RWPE2 (cell line): Measurements from ENCODE around the gene IL1R2.

Source experiments
- ATAC-seq: fragments of 200-7000 bp; cut with Tn5 transposase; 3 replicates; pipeline ENCODE4 v1.9.1; 2021; ENCODE audit warnings: low read depth
- DNase-seq: peaks from one replicate; pipeline ENCODE4 v3.0.0-alpha.2; 2020; ENCODE audit warnings: low spot score
- H3K27ac ChIP-seq: fragments of 450-650 bp; 2 replicates; pipeline ENCODE4 v1.5.1; 2017; ENCODE audit warnings: mild to moderate bottlenecking; ENCODE audit not compliant: poor library complexity, severe bottlenecking
- H3K27me3 ChIP-seq: fragments of 250-450 bp; sonication (Bioruptor Pico); 2 replicates; pipeline ENCODE4 v1.5.1; 2021; ENCODE audit warnings: mild to moderate bottlenecking, moderate library complexity; ENCODE audit not compliant: insufficient read depth, poor library complexity, severe bottlenecking
- H3K36me3 ChIP-seq: fragments of 250-450 bp; sonication (Bioruptor Pico); 2 replicates; pipeline ENCODE4 v1.5.1; 2020; ENCODE audit warnings: low read depth, mild to moderate bottlenecking, moderate library complexity
- H3K4me1 ChIP-seq: fragments of 250-450 bp; sonication (Bioruptor Pico); 2 replicates; pipeline ENCODE4 v1.5.1; 2021; ENCODE audit warnings: mild to moderate bottlenecking, moderate library complexity; ENCODE audit not compliant: insufficient read depth, poor library complexity, severe bottlenecking
- H3K4me3 ChIP-seq: fragments of 250-450 bp; sonication (Bioruptor Pico); 2 replicates; pipeline ENCODE4 v1.5.1; 2021; ENCODE audit warnings: mild to moderate bottlenecking, moderate library complexity; ENCODE audit not compliant: severe bottlenecking
- H3K9me3 ChIP-seq: fragments of 250-450 bp; sonication (Bioruptor Pico); 2 replicates; pipeline ENCODE4 v1.5.1; 2021; ENCODE audit warnings: mild to moderate bottlenecking, moderate library complexity; ENCODE audit not compliant: severe bottlenecking
- TF ChIP-seq, protein P1 (sequence below): fragments of 450-650 bp; IDR thresholded peaks from one replicate; pipeline ENCODE4 v1.5.1; 2017; ENCODE audit warnings: mild to moderate bottlenecking, moderate library complexity; ENCODE audit not compliant: poor library complexity, severe bottlenecking

Gene IL1R2

DNA sequence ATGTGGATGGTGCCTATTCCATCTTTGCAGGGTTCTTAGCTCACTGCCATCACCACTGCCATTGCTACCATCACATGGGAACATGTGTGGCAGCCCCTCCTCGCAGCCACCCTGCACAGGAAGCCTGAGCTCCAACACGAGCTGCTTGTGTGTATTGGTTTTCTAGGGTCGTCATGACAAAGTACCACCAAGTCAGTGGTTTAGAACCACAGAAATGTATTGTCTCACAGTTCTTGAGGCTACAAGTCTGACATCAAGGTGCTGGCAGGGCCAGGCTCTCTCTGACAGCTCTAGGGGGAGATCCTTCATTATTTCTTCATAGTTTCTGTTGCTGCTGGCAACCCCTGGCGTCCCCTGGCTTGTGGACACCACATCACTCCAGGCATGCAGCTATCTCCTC is 10.3 kb upstream of the IL1R2 start:
- TF ChIP-seq, protein P1, sequence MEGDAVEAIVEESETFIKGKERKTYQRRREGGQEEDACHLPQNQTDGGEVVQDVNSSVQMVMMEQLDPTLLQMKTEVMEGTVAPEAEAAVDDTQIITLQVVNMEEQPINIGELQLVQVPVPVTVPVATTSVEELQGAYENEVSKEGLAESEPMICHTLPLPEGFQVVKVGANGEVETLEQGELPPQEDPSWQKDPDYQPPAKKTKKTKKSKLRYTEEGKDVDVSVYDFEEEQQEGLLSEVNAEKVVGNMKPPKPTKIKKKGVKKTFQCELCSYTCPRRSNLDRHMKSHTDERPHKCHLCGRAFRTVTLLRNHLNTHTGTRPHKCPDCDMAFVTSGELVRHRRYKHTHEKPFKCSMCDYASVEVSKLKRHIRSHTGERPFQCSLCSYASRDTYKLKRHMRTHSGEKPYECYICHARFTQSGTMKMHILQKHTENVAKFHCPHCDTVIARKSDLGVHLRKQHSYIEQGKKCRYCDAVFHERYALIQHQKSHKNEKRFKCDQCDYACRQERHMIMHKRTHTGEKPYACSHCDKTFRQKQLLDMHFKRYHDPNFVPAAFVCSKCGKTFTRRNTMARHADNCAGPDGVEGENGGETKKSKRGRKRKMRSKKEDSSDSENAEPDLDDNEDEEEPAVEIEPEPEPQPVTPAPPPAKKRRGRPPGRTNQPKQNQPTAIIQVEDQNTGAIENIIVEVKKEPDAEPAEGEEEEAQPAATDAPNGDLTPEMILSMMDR, result no peak
- DNase-seq (no peak), ATAC-seq (no peak)
- H3K9me3 ChIP-seq, result no peaks in the 10 kb centered on the region
- H3K36me3 ChIP-seq, result no peaks in the 10 kb centered on the region
- H3K27ac ChIP-seq, result peak overlapping the region; percentile 12
- peaks cover 21% of the 10 kb centered on the region for H3K4me1 ChIP-seq
- H3K27me3 ChIP-seq, result no peaks in the 10 kb centered on the region
- H3K4me3 ChIP-seq, result no peak overlapping the region

DNA sequence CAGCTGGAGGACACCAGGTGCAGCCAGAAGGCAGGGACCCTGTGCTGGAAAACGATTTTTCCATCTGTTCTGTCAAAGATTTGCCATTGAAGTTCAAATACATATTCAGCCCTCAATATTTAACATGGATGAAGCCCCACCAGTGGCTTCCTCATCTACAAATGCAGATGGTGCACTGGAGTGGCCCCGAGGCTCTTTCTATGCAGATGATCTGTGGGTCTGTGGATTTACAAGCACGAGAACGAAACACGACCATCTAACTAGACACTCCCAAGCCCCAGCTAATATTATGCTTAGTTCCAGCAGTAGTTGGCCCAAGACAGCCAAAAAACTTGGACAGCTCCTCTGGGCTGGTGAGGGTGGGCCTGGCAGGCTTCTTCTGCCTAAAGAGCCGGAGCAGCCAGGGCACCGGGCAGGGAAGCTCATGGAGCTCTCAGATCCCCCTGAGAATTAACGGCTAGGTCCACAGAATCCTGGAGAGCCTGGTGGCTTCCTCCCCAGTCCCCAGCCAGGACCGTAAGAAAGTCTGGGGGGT is 9.2 kb upstream of the IL1R2 start:
- Histone ChIP-seq H3K27ac (peak overlapping the region; percentile 41), H3K4me1 (peaks cover 21% of the 10 kb centered on the region), H3K9me3 (no peaks in the 10 kb centered on the region), H3K36me3 (no peaks in the 10 kb centered on the region), H3K27me3 (no peaks in the 10 kb centered on the region), H3K4me3 (no peak overlapping the region)
- no peak for DNase-seq
- ATAC-seq, result no peak
- TF ChIP-seq, protein P1, result no peak

DNA sequence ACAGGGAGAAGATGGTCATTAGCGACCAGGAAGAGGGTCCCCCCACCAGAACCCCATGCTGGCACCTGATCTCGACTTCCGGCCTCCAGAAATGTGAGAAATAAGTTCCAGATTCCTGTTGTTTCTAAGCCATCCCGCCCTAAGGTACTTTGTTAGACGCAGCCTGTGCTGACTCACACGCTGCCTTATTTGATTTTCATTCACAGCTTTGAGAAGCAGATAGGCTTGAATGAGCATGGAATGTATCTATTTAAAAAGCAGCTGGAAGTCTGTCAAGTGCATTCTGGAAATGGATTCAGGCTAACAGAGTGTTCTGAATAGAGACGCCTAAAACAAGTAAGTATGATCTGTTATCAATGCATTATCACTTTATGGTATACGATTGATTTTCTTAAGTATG is 8.3 kb upstream of the IL1R2 start:
- DNase-seq (no peak), ATAC-seq (peak; percentile 79)
- TF ChIP-seq, protein P1, result no peak
- Histone ChIP-seq H3K27me3 (no peaks in the 10 kb centered on the region), H3K4me3 (no peak overlapping the region), H3K4me1 (peaks cover 21% of the 10 kb centered on the region), H3K27ac (peak overlapping the region; percentile 41), H3K9me3 (no peaks in the 10 kb centered on the region), H3K36me3 (no peaks in the 10 kb centered on the region)

DNA sequence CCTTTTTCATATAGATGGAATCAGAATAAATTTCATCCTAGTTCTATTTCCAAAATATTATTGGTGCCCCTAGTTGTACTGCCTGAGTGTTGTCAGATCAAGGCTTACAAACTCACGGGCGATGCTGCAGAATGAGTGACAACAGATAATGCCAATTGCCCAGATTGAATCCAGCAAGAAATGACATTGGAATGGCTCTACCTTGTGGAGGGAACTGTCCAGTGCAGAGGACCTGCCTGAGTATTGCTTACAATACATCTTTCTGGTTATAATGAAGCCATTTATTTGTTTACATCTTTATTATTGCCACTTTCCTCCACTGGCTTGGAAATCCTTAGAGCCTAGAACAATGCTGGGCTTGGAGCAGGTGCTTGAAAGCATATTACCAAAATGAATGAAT is 7.8 kb upstream of the IL1R2 start:
- ATAC-seq (0 out of 3 replicates have a peak, but pooled peaks have one; percentile 19), DNase-seq (no peak)
- Histone ChIP-seq H3K36me3 (no peaks in the 10 kb centered on the region), H3K4me3 (no peak overlapping the region), H3K27me3 (no peaks in the 10 kb centered on the region), H3K27ac (peak overlapping the region; percentile 41), H3K4me1 (peaks cover 21% of the 10 kb centered on the region), H3K9me3 (no peaks in the 10 kb centered on the region)
- TF ChIP-seq, protein P1, result peak; percentile 43

DNA sequence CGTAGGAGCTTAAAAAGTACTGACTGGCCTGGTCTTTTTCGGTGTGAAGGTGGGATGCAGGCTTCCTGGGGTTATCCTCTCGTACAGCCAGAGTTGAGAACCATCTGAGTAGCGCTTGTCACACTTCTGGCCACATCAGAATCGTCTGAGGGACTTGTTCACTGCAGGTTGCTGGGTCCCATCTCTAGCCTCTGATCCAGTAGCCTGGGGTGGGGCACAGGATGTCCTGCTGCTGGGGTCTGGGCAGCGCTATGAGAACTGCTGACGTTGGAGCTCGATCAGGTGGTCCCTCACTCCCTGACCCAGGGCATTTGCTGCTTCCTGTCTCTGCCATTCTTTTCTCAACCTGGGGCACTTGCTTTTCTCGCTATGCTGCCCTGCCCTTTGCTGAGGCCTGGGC is 7.1 kb upstream of the IL1R2 start:
- H3K9me3 ChIP-seq, result no peaks in the 10 kb centered on the region
- H3K27ac ChIP-seq, result peak overlapping the region; percentile 37
- H3K4me3 ChIP-seq, result no peak overlapping the region
- no peaks in the 10 kb centered on the region for H3K27me3 ChIP-seq
- TF ChIP-seq, protein P1, result no peak
- H3K4me1 ChIP-seq, result peaks cover 21% of the 10 kb centered on the region
- ATAC-seq (no peak), DNase-seq (no peak)
- no peaks in the 10 kb centered on the region for H3K36me3 ChIP-seq
